OCI-LY7 (cell line): Measurements from ENCODE around the gene GALNT9. TPM values are rescaled to one million over a fixed set of nuclear protein-coding genes. Genes with fewer than 3 reads are reported as not detected.

Experiments used
- BruUV-seq: library from RNA; stranded (reverse); fragments of 400-500 nt; replicated peaks from 2 replicates; lab custom pipeline; 2021; lab: Mats Ljungman, UMichigan
- CTCF ChIA-PET: fragments of 300-600 bp; sonication (Branson Sonifier 250); formaldehyde crosslinking; loops from one replicate; lab custom pipeline; 2022; ENCODE audit warnings: antibody characterized with exemption; ENCODE audit not compliant: unreplicated experiment; lab: Charles Lee
- POLR2A ChIA-PET: fragments of 300-600 bp; sonication (Branson Sonifier 250); formaldehyde crosslinking; loops from one replicate; lab custom pipeline; 2022; ENCODE audit warnings: antibody characterized with exemption; lab: Charles Lee
- DNase-seq: peaks from one replicate; pipeline ENCODE4 v3.0.0-alpha.2; 2015; ENCODE audit warnings: low spot score
- H2AFZ ChIP-seq: fragments of 200-600 bp; sonication (generic), shearing (Covaris generic); 2 replicates; pipeline ENCODE4 v1.6.1; 2014; ENCODE audit warnings: mild to moderate bottlenecking, antibody characterized with exemption, low read length, moderate library complexity
- H3K27ac ChIP-seq: fragments of 200-600 bp; sonication (generic); 2 replicates; pipeline ENCODE4 v1.5.1; 2014; ENCODE audit warnings: mixed run types, low read depth, mild to moderate bottlenecking, moderate library complexity, low read length, inconsistent platforms; ENCODE audit not compliant: poor library complexity, severe bottlenecking
- H3K36me3 ChIP-seq: fragments of 200-600 bp; sonication (generic); 2 replicates; pipeline ENCODE4 v1.6.1; 2014; ENCODE audit warnings: mild to moderate bottlenecking, antibody characterized with exemption, low read length, moderate library complexity, mixed read lengths; ENCODE audit not compliant: insufficient read depth
- H3K4me1 ChIP-seq: fragments of 200-600 bp; sonication (generic); 2 replicates; pipeline ENCODE4 v1.5.1; 2014; ENCODE audit warnings: mild to moderate bottlenecking, low read length; ENCODE audit not compliant: insufficient read depth, poor library complexity, severe bottlenecking
- H3K4me2 ChIP-seq: fragments of 200-600 bp; sonication (generic); 2 replicates; pipeline ENCODE4 v1.6.1; 2014; ENCODE audit warnings: mild to moderate bottlenecking, low read length
- H3K4me3 ChIP-seq: fragments of 200-600 bp; sonication (generic); 2 replicates; pipeline ENCODE4 v1.5.1; 2014; ENCODE audit warnings: mild to moderate bottlenecking, low read depth, low read length; ENCODE audit not compliant: poor library complexity, severe bottlenecking
- H3K79me2 ChIP-seq: fragments of 200-600 bp; sonication (generic); 2 replicates; pipeline ENCODE4 v1.6.1; 2016; ENCODE audit warnings: low read depth, mild to moderate bottlenecking, low read length, moderate library complexity, mixed read lengths; ENCODE audit not compliant: insufficient read depth
- H3K9me2 ChIP-seq: fragments of 200-600 bp; sonication (generic); 2 replicates; pipeline ENCODE4 v1.6.1; 2016; ENCODE audit warnings: mild to moderate bottlenecking, low read length, mixed read lengths; ENCODE audit not compliant: insufficient read depth
- H3K9me3 ChIP-seq: fragments of 200-600 bp; sonication (generic); 2 replicates; pipeline ENCODE4 v1.6.1; 2014; ENCODE audit warnings: mild to moderate bottlenecking, mixed run types, low read length, mixed read lengths
- H4K20me1 ChIP-seq: fragments of 200-600 bp; sonication (generic); 2 replicates; pipeline ENCODE4 v1.6.1; 2014; ENCODE audit warnings: mild to moderate bottlenecking, antibody characterized with exemption, low read length, moderate library complexity, mixed read lengths; ENCODE audit not compliant: insufficient read depth
- CTCF ChIP-seq: fragments of 200-600 bp; sonication (generic); conservative IDR thresholded peaks from 2 replicates; pipeline ENCODE4 v1.5.1; 2014; ENCODE audit warnings: mild to moderate bottlenecking, antibody characterized with exemption, low read length, moderate library complexity, mixed read lengths
- EZH2phosphoT487 ChIP-seq: fragments of 200-600 bp; sonication (generic); IDR thresholded peaks from 2 replicates; pipeline ENCODE4 v1.6.1; 2018; ENCODE audit warnings: low read depth, borderline replicate concordance, mild to moderate bottlenecking, mixed run types, antibody characterized with exemption, low read length, moderate library complexity, mixed read lengths
- intact Hi-C: fragments of 100-400 bp; cut with micrococcal nuclease; formaldehyde crosslinking; loops from one replicate; pipeline ENCODE4 v1.10.0; 2022; ENCODE audit not compliant: unreplicated experiment
- total RNA-seq, 2 experiments: library from RNA; depleted of rRNA in 1 of 2; stranded (reverse); fragments of >200 nt in 1 of 2; shearing (Covaris generic) in 1 of 2; gene quantifications; 2 replicates each; pipeline ENCODE4 v1.2.3, GENCODE V29; 2014 to 2022

The GALNT9 gene
- total RNA-seq, 2 experiments from 2014 or later, result 0.28 TPM; not detected in 1

- no peak overlapping the region for H3K4me3 ChIP-seq
- TF ChIP-seq CTCF, result no peak
- TF ChIP-seq EZH2phosphoT487, result no peak
- no peaks in the 10 kb centered on the region for H4K20me1 ChIP-seq
- no peak overlapping the region for H3K27ac ChIP-seq
- no peak for DNase-seq
- ChIA-PET CTCF (no interaction called here), POLR2A (no interaction called here)
- no peaks in the 10 kb centered on the region for H3K9me3 ChIP-seq
- H3K36me3 ChIP-seq, result no peaks in the 10 kb centered on the region
- H3K4me1 ChIP-seq, result no peaks in the 10 kb centered on the region
- peak overlapping the region; percentile 46; the same call in 1 of the 2 replicates for H3K4me2 ChIP-seq
- H2AFZ ChIP-seq, result peak overlapping the region; percentile 1; the same call in 1 of the 2 replicates
- BruUV-seq, result no TSS peak
- H3K9me2 ChIP-seq, result no peaks in the 10 kb centered on the region
- intact Hi-C loops, result no loop called here
- H3K79me2 ChIP-seq, result no peaks in the 10 kb centered on the region
These were observed 143.1 kb downstream of the GALNT9 start for GRCh38 chr12:132186208-132186856.

GRCh38 chr12:132185705-132186104 is 143.7 kb downstream of the GALNT9 start:
- BruUV-seq, result no TSS peak
- ChIA-PET POLR2A (no interaction called here), CTCF (no interaction called here)
- no peak for TF ChIP-seq CTCF
- no peak for TF ChIP-seq EZH2phosphoT487
- Histone ChIP-seq H4K20me1 (no peaks in the 10 kb centered on the region), H3K27ac (no peak overlapping the region), H3K9me3 (no peaks in the 10 kb centered on the region), H3K36me3 (no peaks in the 10 kb centered on the region), H2AFZ (peak overlapping the region; percentile 1; the same call in 1 of the 2 replicates), H3K4me2 (peak overlapping the region; percentile 46; the same call in 1 of the 2 replicates), H3K4me3 (no peak overlapping the region), H3K9me2 (no peaks in the 10 kb centered on the region), H3K79me2 (no peaks in the 10 kb centered on the region), H3K4me1 (no peaks in the 10 kb centered on the region)
- no peak for DNase-seq
- intact Hi-C loops, result no loop called here

- no peaks in the 10 kb centered on the region for H3K9me2 ChIP-seq
- BruUV-seq, result no TSS peak
- H3K27ac ChIP-seq, result no peak overlapping the region
- intact Hi-C loops, result no loop called here
- no peak overlapping the region for H3K4me3 ChIP-seq
- H3K9me3 ChIP-seq, result no peaks in the 10 kb centered on the region
- peaks cover 6% of the 10 kb centered on the region for H3K4me1 ChIP-seq
- no peaks in the 10 kb centered on the region for H3K36me3 ChIP-seq
- POLR2A ChIA-PET, result no interaction called here
- no peak overlapping the region for H3K4me2 ChIP-seq
- no peak overlapping the region for H2AFZ ChIP-seq
- no peaks in the 10 kb centered on the region for H4K20me1 ChIP-seq
- CTCF ChIA-PET, result no interaction called here
- no peak for DNase-seq
- TF ChIP-seq CTCF, result no peak
- TF ChIP-seq EZH2phosphoT487, result no peak
- H3K79me2 ChIP-seq, result no peaks in the 10 kb centered on the region
These were observed 146.6 kb downstream of the GALNT9 start for GRCh38 chr12:132182711-132183365.
